ENCODE measurements around the gene TSG101. TPM values are rescaled to one million over a fixed set of nuclear protein-coding genes. Genes with fewer than 3 reads are reported as not detected.
A peak's percentile ranks its signal among the peaks of the same experiment; 100 is the strongest.

TSG101 gene
- total and polyA plus RNA-seq, 2 donors (not counting 1 experiment from before 2014, with no cell fraction given), result 78.4 to 146 TPM

- Histone ChIP-seq H3K4me2 (ENCODE audit: extremely low read depth, insufficient read depth, low read length) (no peak overlapping the region), H2AFZ (ENCODE audit: low read length) (no peak overlapping the region), H3K9ac (ENCODE audit: insufficient read depth, low read length) (no peak overlapping the region), H3K4me1 (ENCODE audit: control insufficient read depth, extremely low read depth, insufficient read depth, low read length) (no peaks in the 10 kb centered on the region), H3K36me3 (ENCODE audit: control insufficient read depth, insufficient read depth, low read length) (peaks cover 6% of the 10 kb centered on the region), H3K79me2 (ENCODE audit: control insufficient read depth, insufficient read depth, low read length) (no peaks in the 10 kb centered on the region), H4K20me1 (ENCODE audit: control insufficient read depth, extremely low read depth, insufficient read depth, low read length) (no peaks in the 10 kb centered on the region), H3K27me3 (ENCODE audit: control insufficient read depth, insufficient read depth, low read length) (no peaks in the 10 kb centered on the region), H3K4me3 (replicated peaks in 1 of 4; ENCODE audit: control extremely low read depth in 1 of 4, insufficient read depth in 1 of 4, low read depth in 3 of 4, low read length in 4 of 4) (no peak overlapping the region), H3K9me3 (ENCODE audit: control insufficient read depth, insufficient read depth, low read depth, low read length) (no peaks in the 10 kb centered on the region), H3K27ac (ENCODE audit: insufficient read depth, low read length) (no peak overlapping the region)
- TF ChIP-seq EZH2 (IDR thresholded peaks at IDR 0.05; ENCODE audit: low read length, missing control alignments) (no peak), CTCF (conservative IDR thresholded peaks at IDR 0.05 in 1 of 2, IDR thresholded peaks at IDR 0.05 in 1 of 2; ENCODE audit: low read depth in 1 of 2, low read length in 2 of 2) (no peak)
- peak; percentile 13 to 14 for DNase-seq (ENCODE audit: low read depth in 2 of 2)
Observed at GRCh38 chr11:18491924-18492323, 34.8 kb downstream of the TSG101 start.

GRCh38 chr11:18490736-18491485 lies 35.8 kb downstream of the TSG101 start:
- Histone ChIP-seq H3K9ac (ENCODE audit: insufficient read depth, low read length) (no peak overlapping the region), H3K4me2 (ENCODE audit: extremely low read depth, insufficient read depth, low read length) (no peak overlapping the region), H3K4me3 (replicated peaks in 1 of 4; ENCODE audit: control extremely low read depth in 1 of 4, insufficient read depth in 1 of 4, low read depth in 3 of 4, low read length in 4 of 4) (no peak overlapping the region), H3K36me3 (ENCODE audit: control insufficient read depth, insufficient read depth, low read length) (peaks cover 4% of the 10 kb centered on the region), H3K79me2 (ENCODE audit: control insufficient read depth, insufficient read depth, low read length) (no peaks in the 10 kb centered on the region), H3K4me1 (ENCODE audit: control insufficient read depth, extremely low read depth, insufficient read depth, low read length) (no peaks in the 10 kb centered on the region), H2AFZ (ENCODE audit: low read length) (no peak overlapping the region), H3K27me3 (ENCODE audit: control insufficient read depth, insufficient read depth, low read length) (no peaks in the 10 kb centered on the region), H4K20me1 (ENCODE audit: control insufficient read depth, extremely low read depth, insufficient read depth, low read length) (no peaks in the 10 kb centered on the region), H3K9me3 (ENCODE audit: control insufficient read depth, insufficient read depth, low read depth, low read length) (no peaks in the 10 kb centered on the region), H3K27ac (ENCODE audit: insufficient read depth, low read length) (no peak overlapping the region)
- no peak for TF ChIP-seq EZH2 (IDR thresholded peaks at IDR 0.05; ENCODE audit: low read length, missing control alignments)
- no peak for TF ChIP-seq CTCF (conservative IDR thresholded peaks at IDR 0.05 in 1 of 2, IDR thresholded peaks at IDR 0.05 in 1 of 2; ENCODE audit: low read depth in 1 of 2, low read length in 2 of 2)
- no peak for DNase-seq (ENCODE audit: low read depth in 2 of 2)

- no peaks in the 10 kb centered on the region for H3K4me1 ChIP-seq (ENCODE audit: control insufficient read depth, extremely low read depth, insufficient read depth, low read length)
- no peak overlapping the region for H3K9ac ChIP-seq (ENCODE audit: insufficient read depth, low read length)
- TF ChIP-seq EZH2 (IDR thresholded peaks at IDR 0.05; ENCODE audit: low read length, missing control alignments) (no peak), CTCF (conservative IDR thresholded peaks at IDR 0.05 in 1 of 2, IDR thresholded peaks at IDR 0.05 in 1 of 2; ENCODE audit: low read depth in 1 of 2, low read length in 2 of 2) (no peak)
- H3K27ac ChIP-seq (ENCODE audit: insufficient read depth, low read length), result no peak overlapping the region
- no peaks in the 10 kb centered on the region for H3K27me3 ChIP-seq (ENCODE audit: control insufficient read depth, insufficient read depth, low read length)
- no peak overlapping the region for H2AFZ ChIP-seq (ENCODE audit: low read length)
- H3K79me2 ChIP-seq (ENCODE audit: control insufficient read depth, insufficient read depth, low read length), result no peaks in the 10 kb centered on the region
- no peaks in the 10 kb centered on the region for H4K20me1 ChIP-seq (ENCODE audit: control insufficient read depth, extremely low read depth, insufficient read depth, low read length)
- no peak overlapping the region for H3K4me2 ChIP-seq (ENCODE audit: extremely low read depth, insufficient read depth, low read length)
- no peak overlapping the region for H3K4me3 ChIP-seq (replicated peaks in 1 of 4; ENCODE audit: control extremely low read depth in 1 of 4, insufficient read depth in 1 of 4, low read depth in 3 of 4, low read length in 4 of 4)
- H3K36me3 ChIP-seq (ENCODE audit: control insufficient read depth, insufficient read depth, low read length), result peaks cover 4% of the 10 kb centered on the region
- H3K9me3 ChIP-seq (ENCODE audit: control insufficient read depth, insufficient read depth, low read depth, low read length), result no peaks in the 10 kb centered on the region
- DNase-seq (ENCODE audit: low read depth in 2 of 2), result peak in 1 of 2 donors; percentile 13
Observed at GRCh38 chr11:18490319-18490718, 36.4 kb downstream of the TSG101 start.
